NCI-H2196 (cell line): ENCODE measurements around the gene ACOXL.
"Not testable (repeated sequence)": the region's sequence is repeated elsewhere in the genome, so short reads cannot be mapped to it uniquely, and the experiment has no call there.

Experiments used
- DNase-seq: peaks from one replicate; lab custom pipeline; 2025; ENCODE audit not compliant: unreplicated experiment; lab: John Stamatoyannopoulos, UW

Gene ACOXL

GRCh38 chr2:110852541-110853263, 120.3 kb downstream of the ACOXL start:
- DNase-seq, result no peak

GRCh38 chr2:110853516-110853915, 121.1 kb downstream of the ACOXL start:
- DNase-seq, result peak; percentile 17

GRCh38 chr2:110853948-110854347, 121.6 kb downstream of the ACOXL start:
- DNase-seq, result no peak

- no peak for DNase-seq
Measured at GRCh38 chr2:110854355-110855081, 122.1 kb downstream of the ACOXL start.

- not testable (repeated sequence) for DNase-seq
Measured at GRCh38 chr2:110855841-110856240, 123.5 kb downstream of the ACOXL start.

GRCh38 chr2:110858135-110858725, 125.9 kb downstream of the ACOXL start:
- DNase-seq, result no peak

- no peak for DNase-seq
Measured at GRCh38 chr2:110858993-110859701, 126.8 kb downstream of the ACOXL start.

- DNase-seq, result no peak
Measured at GRCh38 chr2:110860630-110861029, 128.3 kb downstream of the ACOXL start.

GRCh38 chr2:110861616-110862260, 129.4 kb downstream of the ACOXL start:
- DNase-seq, result no peak

- DNase-seq, result no peak
Measured at GRCh38 chr2:110863726-110864125, 131.4 kb downstream of the ACOXL start.

- DNase-seq, result no peak
Measured at GRCh38 chr2:110864176-110864575, 131.8 kb downstream of the ACOXL start.

GRCh38 chr2:110864731-110865130, 132.4 kb downstream of the ACOXL start:
- DNase-seq, result no peak

- DNase-seq, result no peak
Measured at GRCh38 chr2:110865188-110865587, 132.8 kb downstream of the ACOXL start.

GRCh38 chr2:110866045-110866444, 133.7 kb downstream of the ACOXL start:
- no peak for DNase-seq

- DNase-seq, result no peak
Measured at GRCh38 chr2:110866466-110866865, 134.1 kb downstream of the ACOXL start.

GRCh38 chr2:110867078-110867477, 134.7 kb downstream of the ACOXL start:
- no peak for DNase-seq

GRCh38 chr2:110868971-110869370, 136.6 kb downstream of the ACOXL start:
- no peak for DNase-seq

GRCh38 chr2:110869472-110870446, 137.4 kb downstream of the ACOXL start:
- DNase-seq, result peak; percentile 86

GRCh38 chr2:110870545-110870944, 138.2 kb downstream of the ACOXL start:
- DNase-seq, result no peak

GRCh38 chr2:110871637-110872036, 139.3 kb downstream of the ACOXL start:
- no peak for DNase-seq
